Measurements from ENCODE around the gene MSI2.

MSI2 gene

GRCh38 chr17:57388131-57388725, 131.9 kb downstream of the MSI2 start:
- no peak for DNase-seq (ENCODE audit: low read depth)
- H3K4me3 ChIP-seq (ENCODE audit: low read depth, low read length) = no peak overlapping the region
- no peak for TF ChIP-seq CTCF (conservative IDR thresholded peaks at IDR 0.05; ENCODE audit: low read depth, low read length)

GRCh38 chr17:57389473-57389872, 133.2 kb downstream of the MSI2 start:
- no peak for DNase-seq (ENCODE audit: low read depth)
- TF ChIP-seq CTCF (conservative IDR thresholded peaks at IDR 0.05; ENCODE audit: low read depth, low read length) = no peak
- no peak overlapping the region for H3K4me3 ChIP-seq (ENCODE audit: low read depth, low read length)

DNA sequence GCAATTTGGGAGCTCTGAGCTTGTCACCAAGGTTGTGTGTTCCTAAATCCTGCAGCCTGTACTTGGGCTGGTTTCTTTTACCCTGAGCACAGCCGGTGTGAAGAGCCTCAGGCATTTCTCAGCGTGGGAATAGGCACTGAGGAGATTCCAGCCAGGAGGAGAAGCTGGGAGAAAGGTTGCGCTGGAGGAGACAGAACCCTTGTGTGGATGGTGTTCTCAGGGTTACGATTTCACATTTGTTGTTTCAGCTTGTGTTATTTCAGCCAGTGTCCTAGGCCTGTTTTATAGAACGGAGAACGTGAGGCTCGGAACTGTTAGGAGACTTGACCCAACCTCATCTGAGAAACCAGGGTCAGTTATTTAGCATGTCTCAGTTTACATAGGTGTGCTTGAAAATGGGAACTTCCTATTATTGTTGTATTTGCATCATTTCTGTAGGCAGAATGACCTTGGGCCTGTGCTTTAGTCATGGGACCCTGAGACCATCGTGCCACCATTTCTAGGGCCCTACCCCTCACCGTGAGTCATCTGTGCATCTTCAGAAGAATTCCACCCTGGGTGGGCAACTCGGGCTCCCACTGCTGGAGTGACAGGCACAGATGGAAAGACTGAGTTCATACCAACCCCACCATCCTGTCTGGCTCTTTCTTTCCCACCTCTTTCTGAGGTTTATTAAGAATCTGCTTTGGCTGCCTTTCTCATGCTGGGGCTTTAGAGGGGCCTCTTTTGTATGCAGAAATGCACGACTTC, 134.9 kb downstream of the MSI2 start:
- no peak for TF ChIP-seq CTCF (conservative IDR thresholded peaks at IDR 0.05; ENCODE audit: low read depth, low read length)

DNA sequence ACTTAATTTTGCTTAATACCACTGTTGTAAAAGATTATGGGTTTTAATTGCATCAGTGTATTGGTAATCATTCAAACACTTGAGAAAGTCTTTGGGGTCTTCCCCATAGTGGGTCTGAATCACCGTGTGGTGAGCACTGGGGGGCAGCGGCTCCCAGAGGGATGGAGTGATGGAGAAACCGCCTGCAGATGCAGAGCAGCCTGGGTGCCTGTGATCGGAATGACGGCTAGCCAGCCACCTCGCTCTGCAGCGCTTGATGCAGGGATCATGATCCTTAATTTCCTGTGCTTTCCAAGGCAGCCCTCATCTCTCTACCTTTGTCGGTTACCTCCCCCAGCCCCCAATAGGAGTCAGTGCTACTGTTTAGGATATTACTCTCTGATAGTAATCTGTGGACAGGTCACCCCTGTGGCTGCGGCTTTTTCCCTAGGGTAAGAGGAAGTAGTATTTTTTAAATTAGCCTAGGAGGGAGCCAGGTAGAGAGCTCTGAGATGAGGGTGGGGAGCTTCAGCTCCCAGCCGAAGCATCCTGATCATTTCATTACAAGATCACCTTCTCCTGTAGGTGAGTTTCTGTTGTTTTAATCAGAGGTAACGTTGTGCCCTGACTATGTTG, 135.6 kb downstream of the MSI2 start:
- no peak for TF ChIP-seq CTCF (conservative IDR thresholded peaks at IDR 0.05; ENCODE audit: low read depth, low read length)
- no peak for DNase-seq (ENCODE audit: low read depth)
- no peak overlapping the region for H3K4me3 ChIP-seq (ENCODE audit: low read depth, low read length)

More for the DNA sequence above, 134.9 kb downstream of the MSI2 start:
- no peak overlapping the region for H3K4me3 ChIP-seq (ENCODE audit: low read depth, low read length)
- DNase-seq (ENCODE audit: low read depth) = no peak

GRCh38 chr17:57393368-57393767, 137.0 kb downstream of the MSI2 start:
- no peak overlapping the region for H3K4me3 ChIP-seq (ENCODE audit: low read depth, low read length)
- no peak for DNase-seq (ENCODE audit: low read depth)
- no peak for TF ChIP-seq CTCF (conservative IDR thresholded peaks at IDR 0.05; ENCODE audit: low read depth, low read length)

DNA sequence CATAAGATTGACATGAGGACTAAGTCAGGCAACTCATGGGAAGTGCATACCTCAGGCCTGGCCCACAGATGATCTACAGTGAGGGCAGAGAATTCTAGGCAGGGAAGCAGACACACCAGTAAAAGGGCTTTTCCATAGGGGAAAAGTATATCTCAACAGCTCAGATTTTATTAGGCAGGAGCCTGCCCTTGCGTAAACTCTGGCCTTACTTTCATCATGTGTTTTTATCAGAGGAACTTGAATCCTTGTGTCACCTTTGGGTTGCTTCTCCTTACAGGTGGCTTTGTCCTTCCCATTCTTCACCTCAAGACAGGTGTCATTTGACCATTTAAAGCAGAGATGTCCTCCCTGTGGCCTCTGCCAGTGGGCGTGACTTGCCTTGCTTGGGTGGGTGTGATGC, 138.1 kb downstream of the MSI2 start:
- no peak for TF ChIP-seq CTCF (conservative IDR thresholded peaks at IDR 0.05; ENCODE audit: low read depth, low read length)
- DNase-seq (ENCODE audit: low read depth) = no peak
- no peak overlapping the region for H3K4me3 ChIP-seq (ENCODE audit: low read depth, low read length)

Measured in choroid plexus epithelial cell (primary cell).